BLaER1 treated with 17β-estradiol and CSF1 and Interleukin-3, amounts not matched to agents 10 nM and 100 nM (cell line): ENCODE results near the gene DCAF17.
"Not testable (repeated sequence)": the region's sequence is repeated elsewhere in the genome, so short reads cannot be mapped to it uniquely, and the experiment has no call there.

Experiments
- H3K27ac ChIP-seq, 11 experiments: shearing (Covaris generic); formaldehyde crosslinking; 2 replicates each; pipeline ENCODE4 v1.8.1; 2022
- H3K27me3 ChIP-seq, 11 experiments: shearing (Covaris generic); formaldehyde crosslinking; 2 replicates each; pipeline ENCODE4 v1.8.1; 2022
- H3K36me3 ChIP-seq, 11 experiments: shearing (Covaris generic); formaldehyde crosslinking; 2 replicates each; pipeline ENCODE4 v1.8.1; 2022
- H3K4me1 ChIP-seq, 10 experiments: shearing (Covaris generic); formaldehyde crosslinking; 2 replicates each; pipeline ENCODE4 v1.8.1; 2022
- H3K4me2 ChIP-seq, 11 experiments: shearing (Covaris generic); formaldehyde crosslinking; 2 replicates each; pipeline ENCODE4 v1.8.1; 2022
- H3K4me3 ChIP-seq, 10 experiments: shearing (Covaris generic); formaldehyde crosslinking; 2 replicates each; pipeline ENCODE4 v1.8.1; 2022
- H3K9ac ChIP-seq, 11 experiments: shearing (Covaris generic); formaldehyde crosslinking; 2 replicates each; pipeline ENCODE4 v1.8.1; 2022
- H3K9me3 ChIP-seq, 11 experiments: shearing (Covaris generic); formaldehyde crosslinking; replicated peaks in 1 of 11; 2 replicates each; pipeline ENCODE4 v1.8.1; 2022
- H4K20me1 ChIP-seq, 11 experiments: shearing (Covaris generic); formaldehyde crosslinking; 2 replicates each; pipeline ENCODE4 v1.8.1; 2022
- Cebpa-rat ChIP-seq, 11 experiments: shearing (Covaris generic); IDR thresholded peaks; 2 replicates each; pipeline ENCODE4 v1.8.1; 2022

Gene DCAF17

GRCh38 chr2:171485116-171485515, 51.1 kb downstream of the DCAF17 start:
- peaks cover 0 to 11% (median 0%) of the 10 kb centered on the region in 10 experiments; a peak in 3 of 20 replicates for H3K4me1 ChIP-seq
- no peak for TF ChIP-seq Cebpa-rat (IDR thresholded peaks at IDR 0.05)
- H3K4me3 ChIP-seq = no peak overlapping the region
- H3K36me3 ChIP-seq = peaks cover 15 to 77% (median 45%) of the 10 kb centered on the region in 11 experiments; a peak in 21 of 22 replicates
- H3K4me2 ChIP-seq = no peak overlapping the region
- H3K27me3 ChIP-seq = no peaks in the 10 kb centered on the region
- H4K20me1 ChIP-seq = no peaks in the 10 kb centered on the region
- no peak overlapping the region for H3K9ac ChIP-seq
- H3K27ac ChIP-seq = no peak overlapping the region
- peaks cover 11 to 22% (median 17%) of the 10 kb centered on the region in 11 experiments for H3K9me3 ChIP-seq

- H3K27me3 ChIP-seq = no peaks in the 10 kb centered on the region
- no peak overlapping the region for H3K27ac ChIP-seq
- no peak for TF ChIP-seq Cebpa-rat (IDR thresholded peaks at IDR 0.05)
- no peak overlapping the region for H3K4me3 ChIP-seq
- no peak overlapping the region for H3K4me2 ChIP-seq
- H3K36me3 ChIP-seq = peaks cover 3 to 56% (median 26%) of the 10 kb centered on the region in 11 experiments; a peak in 18 of 22 replicates
- no peaks in the 10 kb centered on the region for H4K20me1 ChIP-seq
- no peak overlapping the region for H3K9ac ChIP-seq
- H3K4me1 ChIP-seq = peaks cover 0 to 3% (median 0%) of the 10 kb centered on the region in 10 experiments; a peak in 3 of 20 replicates
- peaks cover 11 to 23% (median 17%) of the 10 kb centered on the region in 11 experiments for H3K9me3 ChIP-seq
Observed at GRCh38 chr2:171487201-171487600, 53.2 kb downstream of the DCAF17 start.

- H3K4me1 ChIP-seq = peaks cover 0 to 3% (median 0%) of the 10 kb centered on the region in 10 experiments; a peak in 1 of 20 replicates
- no peaks in the 10 kb centered on the region for H3K27me3 ChIP-seq
- peaks cover 3 to 50% (median 21%) of the 10 kb centered on the region in 11 experiments; a peak in 17 of 22 replicates for H3K36me3 ChIP-seq
- no peak overlapping the region for H3K27ac ChIP-seq
- H3K9ac ChIP-seq = no peak overlapping the region
- H4K20me1 ChIP-seq = no peaks in the 10 kb centered on the region
- no peak overlapping the region for H3K4me2 ChIP-seq
- no peak overlapping the region for H3K4me3 ChIP-seq
- TF ChIP-seq Cebpa-rat (IDR thresholded peaks at IDR 0.05) = no peak
- peaks cover 11 to 23% (median 17%) of the 10 kb centered on the region in 11 experiments for H3K9me3 ChIP-seq
Observed at GRCh38 chr2:171487803-171488259, 53.8 kb downstream of the DCAF17 start.

GRCh38 chr2:171490577-171490976, 56.6 kb downstream of the DCAF17 start:
- no peak for TF ChIP-seq Cebpa-rat (IDR thresholded peaks at IDR 0.05)
- H3K27ac ChIP-seq = no peak overlapping the region

GRCh38 chr2:171491292-171491691, 57.3 kb downstream of the DCAF17 start:
- no peak overlapping the region for H3K4me3 ChIP-seq
- H3K9ac ChIP-seq = no peak overlapping the region
- H3K9me3 ChIP-seq = peaks cover 11 to 23% (median 17%) of the 10 kb centered on the region in 11 experiments
- H3K4me1 ChIP-seq = no peaks in the 10 kb centered on the region
- no peaks in the 10 kb centered on the region for H3K27me3 ChIP-seq
- no peak overlapping the region for H3K4me2 ChIP-seq
- no peaks in the 10 kb centered on the region for H4K20me1 ChIP-seq
- no peak for TF ChIP-seq Cebpa-rat (IDR thresholded peaks at IDR 0.05)
- no peak overlapping the region for H3K27ac ChIP-seq
- peaks cover 0 to 18% (median 9%) of the 10 kb centered on the region in 11 experiments; a peak in 10 of 22 replicates for H3K36me3 ChIP-seq

More at GRCh38 chr2:171490577-171490976, 56.6 kb downstream of the DCAF17 start:
- H3K9me3 ChIP-seq = peaks cover 11 to 23% (median 17%) of the 10 kb centered on the region in 11 experiments
- no peaks in the 10 kb centered on the region for H4K20me1 ChIP-seq
- no peaks in the 10 kb centered on the region for H3K27me3 ChIP-seq
- H3K4me2 ChIP-seq = no peak overlapping the region
- H3K9ac ChIP-seq = no peak overlapping the region
- H3K4me3 ChIP-seq = no peak overlapping the region
- H3K36me3 ChIP-seq = peaks cover 0 to 26% (median 16%) of the 10 kb centered on the region in 11 experiments; a peak in 12 of 22 replicates
- no peaks in the 10 kb centered on the region for H3K4me1 ChIP-seq

GRCh38 chr2:171492664-171493063, 58.6 kb downstream of the DCAF17 start:
- Histone ChIP-seq H3K4me1 (no peaks in the 10 kb centered on the region), H3K36me3 (peaks cover 0 to 14% (median 8%) of the 10 kb centered on the region in 11 experiments; a peak in 4 of 22 replicates), H3K27me3 (no peaks in the 10 kb centered on the region), H3K4me2 (no peak overlapping the region), H3K4me3 (no peak overlapping the region), H3K9ac (no peak overlapping the region), H3K27ac (no peak overlapping the region), H3K9me3 (peaks cover 11 to 23% (median 17%) of the 10 kb centered on the region in 11 experiments), H4K20me1 (no peaks in the 10 kb centered on the region)
- TF ChIP-seq Cebpa-rat (IDR thresholded peaks at IDR 0.05) = no peak

- H3K4me1 ChIP-seq, H3K36me3 ChIP-seq, H3K4me2 ChIP-seq, H3K9ac ChIP-seq, H3K27ac ChIP-seq, H3K27me3 ChIP-seq, H4K20me1 ChIP-seq, H3K9me3 ChIP-seq, H3K4me3 ChIP-seq: not testable (repeated sequence)
Observed at GRCh38 chr2:171497664-171498063, 63.6 kb downstream of the DCAF17 start.

GRCh38 chr2:171505374-171505773, 71.3 kb downstream of the DCAF17 start:
- TF ChIP-seq Cebpa-rat (IDR thresholded peaks at IDR 0.05) = no peak
- H3K4me3 ChIP-seq = no peak overlapping the region
- no peaks in the 10 kb centered on the region for H3K27me3 ChIP-seq
- H3K4me1 ChIP-seq = no peaks in the 10 kb centered on the region
- H3K4me2 ChIP-seq = no peak overlapping the region
- peaks cover 0 to 15% (median 3%) of the 10 kb centered on the region in 11 experiments; a peak in 5 of 22 replicates for H3K9me3 ChIP-seq
- no peak overlapping the region for H3K27ac ChIP-seq
- H3K9ac ChIP-seq = no peak overlapping the region
- H3K36me3 ChIP-seq = no peaks in the 10 kb centered on the region
- no peaks in the 10 kb centered on the region for H4K20me1 ChIP-seq

- Histone ChIP-seq H3K36me3 (no peaks in the 10 kb centered on the region), H3K4me1 (peaks cover 11 to 20% (median 13%) of the 10 kb centered on the region in 10 experiments; a peak in 19 of 20 replicates), H3K4me2 (no peak overlapping the region), H3K27me3 (no peaks in the 10 kb centered on the region), H3K4me3 (no peak overlapping the region), H4K20me1 (no peaks in the 10 kb centered on the region), H3K9me3 (no peaks in the 10 kb centered on the region), H3K9ac (no peak overlapping the region), H3K27ac (no peak overlapping the region)
- no peak for TF ChIP-seq Cebpa-rat (IDR thresholded peaks at IDR 0.05)
Observed at GRCh38 chr2:171509945-171510731, 76.1 kb downstream of the DCAF17 start.
